ENCODE data around the gene HOMEZ.
"Not testable (repeated sequence)": the region's sequence is repeated elsewhere in the genome, so short reads cannot be mapped to it uniquely, and the experiment has no call there.

HOMEZ gene

DNA sequence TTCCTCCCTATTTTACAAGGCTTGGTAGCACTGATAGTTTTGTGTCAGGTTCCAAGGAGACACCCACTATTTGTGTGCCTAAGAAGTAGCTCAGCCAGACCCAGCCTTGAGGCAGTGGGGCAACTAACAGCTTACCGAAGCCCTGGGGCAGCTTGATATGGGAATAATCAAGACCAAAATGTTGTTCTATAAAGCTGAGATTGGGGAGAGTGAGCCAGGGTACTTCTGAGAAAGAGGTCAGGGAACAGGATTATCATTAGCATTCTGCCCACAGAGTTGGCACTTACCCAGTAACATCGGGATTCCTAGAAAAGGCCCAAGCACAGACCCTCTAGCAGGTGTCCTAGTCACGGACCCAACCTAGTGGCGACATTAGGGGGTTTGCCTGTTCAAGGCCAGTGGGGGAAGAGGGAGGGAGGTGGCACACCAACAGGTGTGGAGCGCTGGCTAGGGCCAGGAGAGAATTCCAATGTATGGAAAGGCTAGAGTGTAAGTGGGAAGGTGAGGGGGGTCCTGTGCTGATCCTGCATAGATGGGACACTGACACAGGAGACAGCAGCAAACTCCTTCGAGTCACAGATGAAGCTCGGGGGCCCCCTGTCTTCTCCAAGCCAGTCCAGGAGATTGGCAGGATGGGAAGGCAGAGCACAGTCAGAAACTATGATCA, 11.8 kb upstream of the HOMEZ start:
- peak in 1 of 42 donors; percentile 37 for DNase-seq
- intact Hi-C loops (cut with DNase I): no loop called here

DNA sequence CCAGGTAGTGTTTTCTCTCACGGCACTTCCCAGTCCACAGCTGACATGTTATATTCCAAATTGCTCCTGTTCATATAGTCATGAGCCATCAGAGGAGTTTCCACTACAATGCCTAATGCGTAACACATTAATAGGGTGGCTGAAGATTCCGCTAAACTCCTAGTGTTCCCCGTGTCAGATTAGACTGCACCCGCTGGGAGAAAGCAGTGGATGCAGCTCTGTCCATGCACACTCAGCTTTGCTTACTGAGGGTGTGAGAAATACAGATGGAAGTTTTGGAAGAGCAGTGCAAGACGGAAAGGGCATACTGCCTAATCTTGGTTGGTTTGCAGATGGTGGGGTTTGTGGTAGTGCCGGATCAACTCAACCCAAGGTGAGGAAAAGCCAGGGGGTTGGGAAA, 11.2 kb upstream of the HOMEZ start:
- intact Hi-C loops (cut with DNase I): no loop called here
- DNase-seq: peak in 1 of 42 donors; percentile 34

DNA sequence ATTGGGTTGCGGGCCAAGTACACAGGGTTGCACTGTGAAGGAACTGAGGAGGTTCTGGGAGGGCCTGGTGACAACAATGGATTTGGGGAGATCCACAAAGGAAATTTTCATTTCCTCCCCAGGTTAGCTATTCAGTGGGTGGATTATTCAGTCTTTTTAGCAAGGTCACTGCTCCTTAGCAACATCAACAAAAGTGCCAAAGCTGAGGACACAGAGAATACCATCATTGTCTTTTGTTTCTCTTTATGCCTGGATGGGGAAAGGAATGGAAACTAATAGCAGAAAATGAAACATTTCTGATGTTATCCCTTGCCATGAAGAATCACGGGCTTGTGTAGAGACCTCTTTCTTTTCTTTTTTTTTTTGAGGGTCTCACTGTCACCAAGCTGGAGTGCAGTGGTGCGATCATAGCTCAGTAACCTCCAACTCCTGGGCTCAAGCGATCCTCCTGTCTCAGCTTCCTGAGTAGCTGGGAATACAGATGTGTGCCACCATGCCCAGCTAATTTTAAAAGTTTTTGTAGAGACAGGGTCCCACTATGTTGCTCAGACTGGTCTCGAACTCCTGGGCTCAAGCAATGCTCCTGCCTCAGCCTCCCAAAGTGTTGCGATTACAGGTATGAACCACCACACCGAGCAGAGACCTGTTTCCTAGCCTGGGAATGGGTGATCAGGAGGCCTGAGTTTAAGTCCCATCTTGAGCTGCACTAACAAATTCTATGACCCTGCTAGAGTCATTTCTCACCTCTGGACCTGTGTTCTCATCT, 10.3 kb upstream of the HOMEZ start:
- DNase-seq: peak in 1 of 42 donors; percentile 41
- intact Hi-C loops (cut with DNase I): no loop called here

DNA sequence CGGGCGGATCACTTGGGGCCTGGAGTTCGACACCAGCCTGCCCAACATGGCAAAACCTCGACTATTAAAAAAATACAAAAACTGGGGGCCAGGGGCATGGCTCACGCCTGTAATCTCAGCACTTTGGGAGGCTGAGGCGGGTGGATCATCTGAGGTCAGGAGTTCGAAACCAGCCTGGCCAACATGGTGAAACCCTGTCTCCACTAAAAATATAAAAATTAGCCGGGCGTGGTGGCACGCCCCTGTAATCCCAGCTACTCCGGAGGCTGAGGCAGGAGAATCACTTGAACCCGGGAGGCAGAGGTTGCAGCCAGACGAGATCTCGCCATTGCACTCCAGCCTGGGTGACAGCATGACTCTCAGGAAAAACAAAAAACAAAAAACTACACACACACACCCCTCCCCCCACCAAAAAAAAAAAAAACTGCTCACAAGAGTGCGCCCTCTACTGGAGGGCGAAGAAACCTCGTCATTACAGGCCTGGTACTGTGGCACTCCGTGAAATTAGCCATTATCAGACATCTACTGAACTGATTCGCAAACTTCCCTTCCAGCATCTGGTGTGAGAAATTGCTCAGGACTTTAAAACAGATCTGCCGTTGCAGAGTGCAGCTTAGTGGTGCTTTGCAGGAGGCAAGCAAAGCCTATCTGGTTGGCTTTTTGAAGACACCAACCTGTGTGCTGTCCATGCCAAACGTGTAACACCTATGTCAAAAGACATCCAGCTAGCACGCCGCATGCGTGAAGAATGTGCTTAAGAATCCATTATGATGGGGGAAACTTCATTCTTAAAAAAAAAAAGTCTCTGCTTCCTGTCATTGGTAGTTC, 9.0 kb upstream of the HOMEZ start:
- intact Hi-C loops (cut with DNase I): no loop called here
- DNase-seq: peak in 24 of 42 donors; percentile 19 to 79 (median 50)

DNA sequence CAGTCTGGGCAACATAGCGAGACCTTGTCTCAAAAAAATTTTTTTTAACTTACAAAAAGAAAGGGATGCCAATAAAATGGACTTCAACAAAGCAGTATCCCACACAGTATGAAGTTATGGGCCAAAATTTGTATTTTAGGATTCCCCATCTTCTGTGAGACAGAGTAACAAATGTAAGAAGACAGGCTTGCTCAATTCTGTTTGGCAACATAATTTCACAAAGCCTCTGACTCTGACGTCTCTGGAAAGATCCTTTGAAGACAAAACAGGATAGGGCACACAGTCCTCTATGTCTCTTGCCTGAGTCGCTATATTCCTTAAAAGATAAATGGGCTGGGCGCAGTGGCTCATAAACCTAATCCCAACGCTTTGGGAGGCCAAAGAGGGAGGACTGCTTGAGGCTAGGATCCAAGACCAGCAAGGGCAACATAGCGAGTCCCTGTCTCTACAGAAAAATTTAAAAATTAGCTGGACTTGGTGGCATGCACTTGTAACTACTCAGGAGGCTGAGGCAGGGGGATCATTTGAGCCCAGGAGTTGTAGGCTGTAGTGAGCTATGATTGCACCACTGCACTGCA, 1.1 kb upstream of the HOMEZ start:
- intact Hi-C loops (cut with DNase I): loop anchor here (1.0 kb wide), 1 partner anchor 14 kb away; no protein-coding TSS in a partner anchor
- no peak for DNase-seq

DNA sequence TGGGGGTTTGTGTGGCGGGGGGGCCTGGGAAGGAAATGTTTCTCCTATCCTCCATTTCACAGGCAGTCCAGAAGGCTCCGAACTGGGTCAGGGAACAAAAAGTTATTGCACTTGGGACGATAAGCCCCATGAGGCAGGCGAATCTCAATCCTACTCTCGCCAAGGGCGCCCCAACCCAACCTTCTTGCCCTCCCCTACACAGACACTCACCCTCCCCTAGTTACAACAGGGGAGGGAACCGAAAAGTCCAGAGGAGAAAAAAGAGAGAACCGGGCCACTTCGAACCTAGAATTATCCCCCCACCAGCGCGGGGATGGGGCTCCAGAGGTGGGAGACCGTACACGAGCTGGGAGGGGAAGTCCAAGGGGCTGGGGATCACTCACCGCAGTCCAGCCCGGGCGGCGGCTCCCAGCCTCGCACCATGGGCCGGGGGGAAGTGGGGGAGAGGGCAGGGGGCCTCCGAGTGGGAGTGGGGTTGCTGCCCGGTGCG, 357 bp downstream of the HOMEZ start:
- peak in 4 of 42 donors; percentile 17 to 32 (median 27) for DNase-seq
- intact Hi-C loops (cut with DNase I): loop anchor here (1.0 kb wide), 1 partner anchor 16 kb away; no protein-coding TSS in a partner anchor

DNA sequence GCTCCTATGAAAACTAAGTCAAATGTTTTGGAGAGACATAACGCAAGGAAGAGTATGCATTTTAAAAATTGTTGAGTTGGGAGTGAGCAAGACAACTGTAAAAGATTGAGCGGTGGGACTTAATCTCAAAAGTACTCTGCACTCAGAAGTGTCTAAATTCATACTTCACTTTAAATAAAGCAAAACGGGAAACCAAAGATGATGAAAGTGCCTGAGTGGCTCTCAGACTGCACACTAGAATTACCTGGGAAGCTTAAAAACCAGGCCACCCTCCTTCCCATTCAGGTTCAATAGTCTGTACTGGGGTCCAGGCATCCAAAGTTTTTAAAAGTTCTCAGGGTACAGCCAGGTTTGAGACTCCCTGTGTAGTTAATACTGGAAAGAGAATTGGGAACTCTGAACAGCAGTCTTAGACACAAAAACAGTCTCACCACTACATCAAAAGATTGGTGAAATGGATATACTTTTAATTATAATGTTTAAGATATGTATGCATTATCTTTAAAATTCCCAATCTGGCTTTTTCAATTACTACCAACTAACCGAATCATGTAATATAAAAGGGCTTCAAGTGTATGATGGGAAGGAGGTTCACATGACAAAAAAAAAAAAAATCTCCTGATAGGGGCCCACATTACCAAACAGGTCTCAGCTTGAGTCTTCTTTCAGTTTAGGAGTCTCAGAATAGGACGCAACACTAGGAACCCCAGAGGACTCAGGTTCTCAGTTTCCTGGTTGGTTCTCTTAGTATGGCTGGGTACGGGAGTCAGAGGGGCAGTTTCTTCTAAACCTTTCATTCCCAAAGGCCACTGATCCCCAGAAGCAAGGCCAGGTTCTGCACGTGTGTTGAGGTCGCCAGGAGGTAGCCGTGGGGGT, 1.0 kb downstream of the HOMEZ start:
- intact Hi-C loops (cut with DNase I): no loop called here
- peak in 1 of 42 donors; percentile 52 for DNase-seq

DNA sequence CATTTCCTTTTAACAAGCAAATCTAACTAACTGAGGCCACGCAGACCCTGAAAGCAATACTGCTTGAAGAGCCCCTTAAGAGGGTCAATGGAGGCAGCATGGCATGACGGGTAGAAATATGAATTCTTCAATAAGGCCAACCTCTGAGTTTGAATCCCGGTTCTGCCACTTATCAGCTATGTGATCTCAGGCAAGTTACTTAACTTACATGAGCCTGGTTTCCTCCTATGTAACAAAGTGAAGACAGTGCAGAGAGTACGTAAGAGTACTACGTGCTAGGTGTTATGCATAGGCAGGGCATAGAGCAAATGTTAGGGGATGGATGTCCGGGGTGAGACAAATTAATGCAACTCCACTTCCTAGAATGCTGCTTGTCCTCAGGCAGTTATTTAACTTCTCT, 4.7 kb downstream of the HOMEZ start:
- DNase-seq: no peak
- intact Hi-C loops (cut with DNase I): no loop called here

DNA sequence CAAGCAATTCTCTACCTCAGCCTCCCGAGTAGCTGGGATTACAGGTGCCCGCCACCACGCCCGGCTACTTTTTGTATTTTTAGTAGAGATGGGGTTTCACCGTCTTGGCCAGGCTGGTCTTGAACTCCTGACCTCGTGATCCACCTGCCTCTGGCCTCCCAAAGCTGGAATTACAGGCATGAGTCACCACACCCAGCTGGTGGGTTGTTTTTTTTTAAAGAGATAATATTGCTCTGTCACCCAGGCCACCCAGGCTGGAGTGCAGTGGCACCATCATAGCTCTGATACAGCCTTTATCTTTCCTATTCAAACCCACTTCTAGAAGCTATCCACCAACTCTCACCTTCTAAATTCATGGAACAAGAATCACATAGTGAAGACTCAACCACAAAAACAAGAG, 8.0 kb downstream of the HOMEZ start:
- intact Hi-C loops (cut with DNase I); DNase-seq: not testable (repeated sequence)

DNA sequence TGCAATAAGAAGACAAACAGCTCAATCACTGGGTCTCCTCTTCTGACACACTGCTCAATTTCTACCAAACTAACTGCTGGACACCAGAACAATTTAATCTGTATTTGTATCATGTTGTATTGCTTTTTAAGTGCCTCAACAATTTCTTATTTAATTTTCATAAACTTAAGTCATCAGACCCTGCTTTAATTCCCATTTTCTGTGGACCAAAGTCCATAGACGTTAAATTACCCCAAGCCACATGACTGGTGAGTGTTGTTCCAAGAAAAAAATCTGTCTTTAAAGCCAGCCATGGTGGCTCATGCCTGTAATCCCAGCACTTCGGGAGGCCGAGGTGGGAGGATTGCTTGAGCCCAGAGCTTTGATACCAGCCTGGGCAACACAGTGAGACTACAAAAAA, 8.7 kb downstream of the HOMEZ start:
- no peak for DNase-seq
- intact Hi-C loops (cut with DNase I): no loop called here

DNA sequence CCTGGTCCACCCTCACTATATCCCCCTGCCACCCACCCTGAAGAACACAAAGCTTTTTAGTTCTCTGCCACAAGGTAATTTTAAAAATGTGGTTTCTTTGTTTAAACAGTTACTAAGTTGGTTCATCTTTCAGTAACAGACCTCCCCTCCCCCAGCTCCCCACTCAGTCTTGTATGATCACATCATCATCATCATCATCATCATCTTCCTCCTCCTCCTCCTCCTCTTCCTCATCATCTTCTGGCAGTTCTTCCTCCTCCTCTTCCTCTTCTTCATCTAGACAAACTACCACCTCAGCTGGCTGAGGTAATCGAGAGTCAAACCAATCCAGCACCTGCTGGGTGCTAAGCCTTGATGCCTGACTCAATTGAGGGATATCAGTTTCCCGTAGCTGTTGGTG, 10.5 kb downstream of the HOMEZ start:
- DNase-seq: no peak
- intact Hi-C loops (cut with DNase I): no loop called here

DNA sequence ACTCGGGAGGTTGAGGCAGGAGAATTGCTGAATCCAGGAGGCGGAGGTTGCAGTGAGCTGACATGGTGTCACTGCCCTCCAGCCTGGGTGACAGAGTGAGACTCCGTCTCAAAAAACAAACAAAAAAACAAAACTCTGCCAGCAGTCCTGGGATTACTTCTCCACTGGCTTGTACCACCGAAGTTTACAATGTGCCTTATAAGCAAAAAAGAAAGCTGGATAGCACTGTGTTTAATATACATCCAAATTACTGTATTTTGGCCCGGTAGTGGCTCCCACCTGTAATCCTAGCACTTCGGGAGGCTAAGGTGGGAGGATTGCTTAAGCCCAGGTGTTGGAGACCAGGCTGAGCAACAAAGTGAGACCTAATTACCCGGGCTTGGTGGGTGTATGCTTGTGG, 16.7 kb downstream of the HOMEZ start:
- DNase-seq: no peak
- intact Hi-C loops (cut with DNase I): no loop called here

DNA sequence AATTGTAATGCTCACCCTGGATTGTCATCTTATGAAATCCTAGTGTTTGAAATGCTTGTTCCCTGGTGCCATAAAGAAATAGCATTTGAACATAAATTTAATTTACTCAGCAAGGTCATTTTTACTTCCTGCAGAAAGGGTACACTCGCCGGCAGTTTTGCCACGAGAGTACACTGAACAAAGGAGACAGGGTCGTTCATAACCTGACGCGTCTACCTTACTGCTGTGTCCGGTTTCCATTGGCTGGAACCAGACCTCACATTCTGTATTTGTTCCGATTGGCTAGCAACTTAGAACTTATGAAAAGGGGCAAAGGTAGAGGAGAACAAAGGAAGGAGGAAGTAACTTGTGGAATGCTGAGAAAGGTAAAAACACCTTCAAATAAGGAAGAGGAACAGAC, 25.1 kb downstream of the HOMEZ start:
- intact Hi-C loops (cut with DNase I): not testable (repeated sequence)

DNA sequence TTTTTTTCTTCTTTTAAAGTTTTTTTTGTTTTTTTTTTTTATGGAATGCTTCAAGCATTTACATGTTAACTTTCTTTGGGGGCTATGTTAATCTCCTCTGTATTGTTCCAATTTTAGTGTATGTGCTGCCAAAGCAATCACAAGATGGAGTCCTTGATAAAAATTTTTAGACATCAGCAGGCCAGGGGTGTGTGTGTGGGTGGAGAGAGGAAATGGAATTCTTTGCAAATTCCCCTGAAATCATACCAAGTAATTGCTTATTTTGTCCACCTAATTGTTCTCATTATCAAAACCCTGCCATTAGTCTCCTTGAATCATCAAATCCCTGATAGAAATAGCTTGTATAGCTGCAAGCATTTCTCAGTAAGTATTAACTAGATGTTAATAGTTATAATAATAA, 26.5 kb downstream of the HOMEZ start:
- intact Hi-C loops (cut with DNase I): no loop called here
- no peak for DNase-seq

More for the DNA sequence above, 25.1 kb downstream of the HOMEZ start:
- not testable (repeated sequence) for DNase-seq

DNA sequence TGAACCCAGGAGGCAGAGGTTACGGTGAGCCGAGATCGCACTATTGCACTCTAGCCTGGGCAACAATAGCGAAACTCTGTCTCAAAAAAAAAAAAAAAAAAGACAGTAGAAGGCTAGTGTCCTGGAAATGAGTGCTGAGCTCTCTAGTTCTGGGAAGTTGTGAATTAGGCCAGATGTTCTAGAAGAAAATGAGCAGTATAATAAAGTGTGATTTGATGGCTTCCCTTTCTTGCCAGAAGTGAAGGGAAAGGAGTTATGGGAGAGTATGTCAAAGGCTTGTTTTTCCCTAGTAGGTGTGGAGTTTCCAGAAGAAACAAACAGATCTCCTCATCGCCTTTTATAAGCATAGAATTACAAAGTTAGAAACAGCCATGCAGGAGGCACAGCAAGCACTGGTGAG, 27.7 kb downstream of the HOMEZ start:
- DNase-seq: no peak

DNA sequence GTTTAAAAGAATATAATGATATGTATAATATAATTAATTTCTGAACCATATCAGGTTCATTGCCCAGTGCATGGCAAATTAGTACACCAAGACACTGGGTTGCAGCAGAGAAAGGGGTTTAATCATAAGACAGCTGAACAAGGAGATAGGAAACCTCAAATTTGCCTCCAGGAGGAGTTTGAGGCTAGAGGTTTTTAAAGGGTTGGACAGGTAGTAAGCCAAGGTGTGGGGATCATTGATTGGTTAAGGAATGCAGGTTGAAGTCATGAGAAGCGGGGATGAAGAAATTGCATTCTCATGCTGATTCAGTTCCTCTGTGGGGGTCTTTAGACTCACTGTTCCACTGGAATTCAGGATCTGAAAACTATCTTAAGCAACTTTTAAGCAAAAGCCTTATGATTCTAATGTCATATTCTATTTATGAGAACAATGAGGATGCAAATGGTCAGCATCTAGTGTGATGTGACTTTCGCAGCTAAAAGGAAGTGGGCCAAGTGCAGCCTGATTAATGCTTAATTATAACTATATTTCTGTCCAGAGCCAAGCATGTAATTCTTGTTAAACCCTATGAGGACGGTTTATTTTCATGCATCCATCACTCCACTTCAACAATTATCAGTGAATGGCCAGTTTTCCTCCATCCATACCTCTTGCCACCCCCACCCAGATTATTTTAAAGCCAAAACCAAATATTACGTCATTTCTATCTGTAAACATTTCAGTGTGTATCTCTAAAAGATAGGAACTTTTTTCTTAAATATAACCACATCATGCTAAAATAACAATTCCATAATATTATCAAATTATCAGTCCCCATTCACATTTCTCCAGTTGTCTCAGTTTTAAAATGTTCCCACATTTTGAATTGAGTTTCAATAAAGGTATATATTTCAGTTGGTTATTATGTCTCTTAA, 33.3 kb downstream of the HOMEZ start:
- DNase-seq: no peak
- intact Hi-C loops (cut with DNase I): no loop called here

More for the DNA sequence above, 27.7 kb downstream of the HOMEZ start:
- intact Hi-C loops (cut with DNase I): no loop called here

DNA sequence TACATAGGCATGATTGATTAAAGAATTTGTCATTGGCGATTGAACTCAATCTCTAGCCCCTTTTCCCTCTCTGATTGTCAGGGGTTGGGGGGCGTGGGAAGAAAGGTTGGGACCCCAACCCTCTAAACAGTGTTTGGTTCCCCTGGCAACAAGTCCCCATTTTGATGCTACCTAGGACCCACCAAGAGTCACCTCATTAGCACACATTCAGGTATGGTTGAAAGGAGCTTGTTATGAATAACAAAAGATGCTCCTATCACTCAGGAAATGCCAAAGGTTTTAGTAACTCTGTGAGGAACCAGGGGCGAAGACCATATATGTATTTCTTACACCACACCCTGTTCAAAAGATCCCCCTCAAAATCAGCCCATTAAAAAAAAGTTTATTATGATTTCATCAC, 33.9 kb downstream of the HOMEZ start:
- no peak for DNase-seq
- intact Hi-C loops (cut with DNase I): no loop called here
